ENCODE data around the gene MMP14. TPM values are rescaled to one million over a fixed set of nuclear protein-coding genes. Genes with fewer than 3 reads are reported as not detected.
A peak's percentile ranks its signal among the peaks of the same experiment; 100 is the strongest.

Gene MMP14
- total and polyA plus RNA-seq, 5 donors: 33.3 to 64.1 (median 48.6) TPM

DNA sequence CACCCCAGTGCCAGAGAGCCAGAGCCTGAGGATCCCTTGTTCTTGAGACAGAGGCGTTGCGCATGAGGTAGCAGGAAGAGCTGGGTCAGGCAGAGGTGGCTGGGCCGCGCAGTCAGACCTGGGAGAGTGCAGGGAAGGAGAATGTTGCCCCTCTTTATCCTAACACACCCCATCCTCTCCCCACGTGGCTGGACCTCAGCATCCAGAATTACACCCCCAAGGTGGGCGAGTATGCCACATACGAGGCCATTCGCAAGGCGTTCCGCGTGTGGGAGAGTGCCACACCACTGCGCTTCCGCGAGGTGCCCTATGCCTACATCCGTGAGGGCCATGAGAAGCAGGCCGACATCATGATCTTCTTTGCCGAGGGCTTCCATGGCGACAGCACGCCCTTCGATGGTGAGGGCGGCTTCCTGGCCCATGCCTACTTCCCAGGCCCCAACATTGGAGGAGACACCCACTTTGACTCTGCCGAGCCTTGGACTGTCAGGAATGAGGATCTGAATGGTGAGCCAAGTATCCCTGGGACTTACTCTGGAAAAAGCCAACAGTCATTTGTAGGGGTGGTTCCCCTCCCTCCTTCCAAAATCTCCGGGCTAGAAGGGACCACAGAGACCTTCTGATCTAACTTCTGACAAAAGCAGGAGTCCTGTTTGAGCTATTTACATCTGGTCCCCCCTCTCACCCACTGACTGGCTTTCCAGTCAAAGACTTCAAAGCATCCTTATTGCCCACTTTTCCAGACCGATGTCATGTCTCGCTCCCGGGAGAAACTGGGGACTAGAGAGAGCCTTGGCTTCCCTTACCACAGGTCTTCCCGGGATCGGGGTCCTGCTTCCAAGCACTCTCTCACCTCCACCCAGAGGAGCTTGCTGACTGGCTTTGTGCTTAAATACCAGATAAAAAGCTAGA is 6.1 kb downstream of the MMP14 start:
- Histone ChIP-seq H3K27me3 (ENCODE audit: control insufficient read depth, insufficient read depth) (no peaks in the 10 kb centered on the region), H3K9me3 (ENCODE audit: control insufficient read depth, low read length) (no peaks in the 10 kb centered on the region), H3K4me1 (ENCODE audit: control insufficient read depth, insufficient read depth, low read length) (peaks cover 5% of the 10 kb centered on the region), H3K4me3 (ENCODE audit: low read length) (no peak overlapping the region), H3K27ac (ENCODE audit: low read length) (no peak overlapping the region)
- ATAC-seq (no peak), DNase-seq (no peak)
- WGBS: 87% methylated on average over 28 of the region's 28 CpGs
- intact Hi-C loops (cut with DNase I): no loop called here

DNA sequence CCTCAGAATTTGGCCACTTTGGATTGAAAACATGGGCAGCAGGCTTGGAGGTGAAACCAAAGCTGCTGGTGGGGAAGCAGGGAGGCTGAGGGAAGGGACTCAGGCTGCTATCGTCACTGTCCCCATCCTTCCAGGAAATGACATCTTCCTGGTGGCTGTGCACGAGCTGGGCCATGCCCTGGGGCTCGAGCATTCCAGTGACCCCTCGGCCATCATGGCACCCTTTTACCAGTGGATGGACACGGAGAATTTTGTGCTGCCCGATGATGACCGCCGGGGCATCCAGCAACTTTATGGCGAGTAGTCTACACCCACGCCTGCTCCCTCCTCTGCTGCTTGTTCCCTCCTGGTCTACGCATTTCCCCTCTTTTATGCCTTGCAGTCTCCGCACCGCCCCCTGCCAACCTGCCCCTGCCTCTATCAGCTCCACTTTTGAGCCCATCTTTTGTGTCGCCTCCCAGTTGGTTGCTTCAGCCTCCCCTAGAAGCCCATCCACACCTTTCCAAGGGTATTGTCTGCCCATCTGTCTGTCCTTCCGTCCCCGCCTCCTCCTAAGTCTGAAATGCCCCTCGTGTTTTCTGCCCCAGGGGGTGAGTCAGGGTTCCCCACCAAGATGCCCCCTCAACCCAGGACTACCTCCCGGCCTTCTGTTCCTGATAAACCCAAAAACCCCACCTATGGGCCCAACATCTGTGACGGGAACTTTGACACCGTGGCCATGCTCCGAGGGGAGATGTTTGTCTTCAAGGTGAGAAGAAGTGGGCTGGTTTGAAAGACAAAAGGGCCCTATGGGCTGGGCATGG is 6.9 kb downstream of the MMP14 start:
- no peaks in the 10 kb centered on the region for H3K9me3 ChIP-seq (ENCODE audit: control insufficient read depth, low read length)
- 81% methylated on average over 21 of the region's 21 CpGs for WGBS
- intact Hi-C loops (cut with DNase I): no loop called here
- no peak overlapping the region for H3K27ac ChIP-seq (ENCODE audit: low read length)
- no peaks in the 10 kb centered on the region for H3K27me3 ChIP-seq (ENCODE audit: control insufficient read depth, insufficient read depth)
- no peak for DNase-seq
- ATAC-seq: no peak
- no peak overlapping the region for H3K4me3 ChIP-seq (ENCODE audit: low read length)
- H3K4me1 ChIP-seq (ENCODE audit: control insufficient read depth, insufficient read depth, low read length): peaks cover 10% of the 10 kb centered on the region

DNA sequence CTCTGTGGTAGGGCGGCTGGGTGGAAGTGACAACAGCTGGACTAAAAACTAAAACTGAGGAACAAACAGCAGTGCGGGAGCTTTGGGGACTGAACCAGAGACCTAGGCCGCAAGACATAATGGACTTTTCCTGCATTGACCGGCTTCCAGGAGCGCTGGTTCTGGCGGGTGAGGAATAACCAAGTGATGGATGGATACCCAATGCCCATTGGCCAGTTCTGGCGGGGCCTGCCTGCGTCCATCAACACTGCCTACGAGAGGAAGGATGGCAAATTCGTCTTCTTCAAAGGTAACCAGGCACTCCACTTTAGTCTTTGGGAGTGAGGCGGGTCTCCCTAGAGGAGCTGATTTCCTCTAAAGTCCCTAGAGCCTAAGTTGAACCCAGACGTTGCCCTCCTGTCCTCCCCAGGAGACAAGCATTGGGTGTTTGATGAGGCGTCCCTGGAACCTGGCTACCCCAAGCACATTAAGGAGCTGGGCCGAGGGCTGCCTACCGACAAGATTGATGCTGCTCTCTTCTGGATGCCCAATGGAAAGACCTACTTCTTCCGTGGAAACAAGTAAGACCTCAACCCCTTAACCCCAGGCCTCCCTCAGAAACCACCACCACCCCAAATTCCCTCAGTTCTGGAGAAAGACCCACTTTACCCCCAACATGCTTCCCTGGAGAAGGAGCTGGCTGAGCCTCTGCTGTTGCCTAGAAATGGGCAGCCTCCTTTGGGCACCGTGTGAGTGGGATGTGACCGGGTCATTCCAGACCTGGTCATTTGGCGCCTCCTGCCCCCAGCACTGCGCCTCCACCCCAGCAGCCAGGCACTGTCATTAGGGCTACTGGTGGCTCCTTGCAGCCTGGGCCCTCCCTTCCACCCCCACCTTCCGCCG is 8.1 kb downstream of the MMP14 start:
- intact Hi-C loops (cut with DNase I): no loop called here
- H3K4me1 ChIP-seq (ENCODE audit: control insufficient read depth, insufficient read depth, low read length): peaks cover 14% of the 10 kb centered on the region
- H3K27ac ChIP-seq (ENCODE audit: low read length): no peak overlapping the region

DNA sequence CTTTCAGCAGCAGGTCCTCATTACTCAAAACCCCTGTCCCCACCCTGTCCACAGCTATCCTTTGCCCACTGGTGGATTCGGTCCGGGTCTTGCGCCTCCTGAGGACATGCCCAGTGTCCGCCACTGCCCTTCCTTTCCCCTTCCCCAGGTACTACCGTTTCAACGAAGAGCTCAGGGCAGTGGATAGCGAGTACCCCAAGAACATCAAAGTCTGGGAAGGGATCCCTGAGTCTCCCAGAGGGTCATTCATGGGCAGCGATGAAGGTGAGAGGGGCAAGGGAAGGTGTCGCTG is 8.7 kb downstream of the MMP14 start:
- 84% methylated on average over 9 of the region's 9 CpGs for WGBS
- Histone ChIP-seq H3K9me3 (ENCODE audit: control insufficient read depth, low read length) (no peaks in the 10 kb centered on the region), H3K4me1 (ENCODE audit: control insufficient read depth, insufficient read depth, low read length) (peaks cover 16% of the 10 kb centered on the region), H3K27me3 (ENCODE audit: control insufficient read depth, insufficient read depth) (no peaks in the 10 kb centered on the region), H3K4me3 (ENCODE audit: low read length) (no peak overlapping the region), H3K27ac (ENCODE audit: low read length) (no peak overlapping the region)
- DNase-seq (no peak), ATAC-seq (no peak)
- intact Hi-C loops (cut with DNase I): no loop called here

More for the DNA sequence above, 8.1 kb downstream of the MMP14 start:
- H3K4me3 ChIP-seq (ENCODE audit: low read length): no peak overlapping the region
- no peaks in the 10 kb centered on the region for H3K27me3 ChIP-seq (ENCODE audit: control insufficient read depth, insufficient read depth)
- 88% methylated on average over 22 of the region's 22 CpGs for WGBS
- ATAC-seq (no peak), DNase-seq (no peak)
- no peaks in the 10 kb centered on the region for H3K9me3 ChIP-seq (ENCODE audit: control insufficient read depth, low read length)

DNA sequence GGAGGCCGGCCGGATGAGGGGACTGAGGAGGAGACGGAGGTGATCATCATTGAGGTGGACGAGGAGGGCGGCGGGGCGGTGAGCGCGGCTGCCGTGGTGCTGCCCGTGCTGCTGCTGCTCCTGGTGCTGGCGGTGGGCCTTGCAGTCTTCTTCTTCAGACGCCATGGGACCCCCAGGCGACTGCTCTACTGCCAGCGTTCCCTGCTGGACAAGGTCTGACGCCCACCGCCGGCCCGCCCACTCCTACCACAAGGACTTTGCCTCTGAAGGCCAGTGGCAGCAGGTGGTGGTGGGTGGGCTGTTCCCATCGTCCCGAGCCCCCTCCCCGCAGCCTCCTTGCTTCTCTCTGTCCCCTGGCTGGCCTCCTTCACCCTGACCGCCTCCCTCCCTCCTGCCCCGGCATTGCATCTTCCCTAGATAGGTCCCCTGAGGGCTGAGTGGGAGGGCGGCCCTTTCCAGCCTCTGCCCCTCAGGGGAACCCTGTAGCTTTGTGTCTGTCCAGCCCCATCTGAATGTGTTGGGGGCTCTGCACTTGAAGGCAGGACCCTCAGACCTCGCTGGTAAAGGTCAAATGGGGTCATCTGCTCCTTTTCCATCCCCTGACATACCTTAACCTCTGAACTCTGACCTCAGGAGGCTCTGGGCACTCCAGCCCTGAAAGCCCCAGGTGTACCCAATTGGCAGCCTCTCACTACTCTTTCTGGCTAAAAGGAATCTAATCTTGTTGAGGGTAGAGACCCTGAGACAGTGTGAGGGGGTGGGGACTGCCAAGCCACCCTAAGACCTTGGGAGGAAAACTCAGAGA is 9.6 kb downstream of the MMP14 start:
- DNase-seq (peak in 1 of 3 donors; percentile 57), ATAC-seq (no peak)
- Histone ChIP-seq H3K4me3 (ENCODE audit: low read length) (no peak overlapping the region), H3K4me1 (ENCODE audit: control insufficient read depth, insufficient read depth, low read length) (peaks cover 20% of the 10 kb centered on the region), H3K27ac (ENCODE audit: low read length) (no peak overlapping the region), H3K9me3 (ENCODE audit: control insufficient read depth, low read length) (no peaks in the 10 kb centered on the region), H3K27me3 (ENCODE audit: control insufficient read depth, insufficient read depth) (no peaks in the 10 kb centered on the region)
- 81% methylated on average over 26 of the region's 26 CpGs for WGBS
- intact Hi-C loops (cut with DNase I): no loop called here

DNA sequence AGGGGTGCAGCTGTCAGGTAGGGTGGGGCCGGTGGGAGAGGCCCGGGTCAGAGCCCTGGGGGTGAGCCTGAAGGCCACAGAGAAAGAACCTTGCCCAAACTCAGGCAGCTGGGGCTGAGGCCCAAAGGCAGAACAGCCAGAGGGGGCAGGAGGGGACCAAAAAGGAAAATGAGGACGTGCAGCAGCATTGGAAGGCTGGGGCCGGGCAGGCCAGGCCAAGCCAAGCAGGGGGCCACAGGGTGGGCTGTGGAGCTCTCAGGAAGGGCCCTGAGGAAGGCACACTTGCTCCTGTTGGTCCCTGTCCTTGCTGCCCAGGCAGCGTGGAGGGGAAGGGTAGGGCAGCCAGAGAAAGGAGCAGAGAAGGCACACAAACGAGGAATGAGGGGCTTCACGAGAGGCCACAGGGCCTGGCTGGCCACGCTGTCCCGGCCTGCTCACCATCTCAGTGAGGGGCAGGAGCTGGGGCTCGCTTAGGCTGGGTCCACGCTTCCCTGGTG is 10.5 kb downstream of the MMP14 start:
- Histone ChIP-seq H3K27me3 (ENCODE audit: control insufficient read depth, insufficient read depth) (no peaks in the 10 kb centered on the region), H3K4me3 (ENCODE audit: low read length) (no peak overlapping the region), H3K4me1 (ENCODE audit: control insufficient read depth, insufficient read depth, low read length) (peaks cover 25% of the 10 kb centered on the region), H3K27ac (ENCODE audit: low read length) (peak overlapping the region; percentile 5), H3K9me3 (ENCODE audit: control insufficient read depth, low read length) (no peaks in the 10 kb centered on the region)
- ATAC-seq: no peak
- 71% methylated on average over 11 of the region's 11 CpGs for WGBS
- intact Hi-C loops (cut with DNase I): no loop called here
- DNase-seq: no peak

DNA sequence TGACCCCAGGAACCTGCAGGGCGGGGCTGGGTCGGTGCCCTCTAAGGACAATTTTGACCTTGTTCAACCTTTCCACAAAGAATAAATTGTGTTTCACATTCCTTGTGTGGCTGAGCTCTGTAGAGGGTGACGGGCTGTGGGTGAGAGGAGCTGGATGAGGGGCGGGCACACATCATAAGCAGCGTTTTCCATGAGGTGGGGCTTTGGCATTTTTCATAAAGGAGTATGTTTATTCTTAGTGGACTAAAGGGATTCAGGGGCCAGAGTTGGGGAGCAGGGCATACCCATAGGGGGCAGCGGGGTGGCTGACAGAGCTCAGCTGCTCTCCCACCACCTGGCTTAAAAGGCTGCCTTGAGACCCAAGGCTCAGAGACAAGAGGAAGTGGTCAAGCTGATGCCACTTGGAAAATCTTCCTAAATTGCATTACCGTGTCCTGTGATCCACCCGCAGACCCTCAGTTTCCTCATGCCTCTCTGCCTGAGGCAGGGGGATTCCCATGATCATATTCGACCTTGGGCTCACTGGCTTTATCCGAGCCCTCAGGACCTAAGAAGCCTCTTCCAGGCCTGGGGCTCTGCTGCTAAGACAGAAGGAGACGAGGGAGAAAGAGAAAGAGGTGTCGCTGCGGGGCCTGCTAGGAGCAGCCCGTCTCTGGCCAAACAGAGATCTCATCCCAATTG is 11.4 kb downstream of the MMP14 start:
- WGBS: 40% methylated on average over 14 of the region's 14 CpGs
- DNase-seq (peak in 1 of 3 donors; percentile 56), ATAC-seq (no peak)
- Histone ChIP-seq H3K9me3 (ENCODE audit: control insufficient read depth, low read length) (no peaks in the 10 kb centered on the region), H3K4me1 (ENCODE audit: control insufficient read depth, insufficient read depth, low read length) (peaks cover 25% of the 10 kb centered on the region), H3K27me3 (ENCODE audit: control insufficient read depth, insufficient read depth) (no peaks in the 10 kb centered on the region), H3K4me3 (ENCODE audit: low read length) (no peak overlapping the region), H3K27ac (ENCODE audit: low read length) (peak overlapping the region; percentile 94)
- intact Hi-C loops (cut with DNase I): no loop called here

DNA sequence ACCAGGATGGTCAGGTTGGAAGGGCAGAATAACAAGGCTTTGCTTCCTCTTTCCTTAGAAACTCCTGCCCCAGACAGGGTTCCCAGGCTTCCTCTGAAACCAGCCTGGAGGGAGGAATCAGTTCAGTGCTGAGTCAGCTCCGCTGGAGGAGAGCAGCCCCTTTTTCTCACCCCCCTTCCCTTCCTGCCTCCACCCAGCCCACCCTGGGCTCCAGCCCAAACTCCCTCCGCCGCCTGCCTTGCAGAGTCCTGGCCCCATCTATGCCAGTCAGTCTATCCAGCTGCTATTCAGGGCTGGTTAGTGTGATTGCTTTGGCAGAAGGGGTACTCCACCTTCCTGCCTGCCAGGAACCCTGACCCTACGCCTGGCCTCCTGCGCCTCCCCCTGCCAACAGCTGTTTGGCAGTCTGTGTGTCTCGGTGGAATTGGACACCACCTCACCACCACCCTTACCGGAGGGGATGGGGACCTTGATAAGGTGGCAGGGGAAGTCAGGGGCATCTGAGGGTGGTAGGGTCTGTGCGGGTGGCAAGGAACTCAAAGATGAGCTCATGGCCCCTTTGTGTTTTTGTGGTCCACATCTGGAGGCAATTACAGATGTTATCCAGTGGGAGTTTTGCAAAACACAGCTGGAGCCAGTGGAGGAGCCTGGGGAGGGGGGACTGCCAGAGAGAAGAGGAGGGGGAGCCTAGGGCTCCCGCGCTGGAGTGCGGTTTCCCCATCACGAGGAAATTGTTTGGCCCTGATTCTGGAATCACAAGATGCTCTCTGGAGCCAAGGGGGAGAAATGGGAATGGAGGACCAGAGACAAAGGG is 12.2 kb downstream of the MMP14 start:
- H3K27ac ChIP-seq (ENCODE audit: low read length): peak overlapping the region; percentile 94
- intact Hi-C loops (cut with DNase I): no loop called here
- H3K9me3 ChIP-seq (ENCODE audit: control insufficient read depth, low read length): no peaks in the 10 kb centered on the region
- whole genome bisulfite sequencing: 4% methylated on average over 12 of the region's 12 CpGs
- DNase-seq (peak; percentile 82 to 94 (median 90)), ATAC-seq (peak; percentile 69 to 70)
- no peak overlapping the region for H3K4me3 ChIP-seq (ENCODE audit: low read length)
- peaks cover 25% of the 10 kb centered on the region for H3K4me1 ChIP-seq (ENCODE audit: control insufficient read depth, insufficient read depth, low read length)
- H3K27me3 ChIP-seq (ENCODE audit: control insufficient read depth, insufficient read depth): no peaks in the 10 kb centered on the region

DNA sequence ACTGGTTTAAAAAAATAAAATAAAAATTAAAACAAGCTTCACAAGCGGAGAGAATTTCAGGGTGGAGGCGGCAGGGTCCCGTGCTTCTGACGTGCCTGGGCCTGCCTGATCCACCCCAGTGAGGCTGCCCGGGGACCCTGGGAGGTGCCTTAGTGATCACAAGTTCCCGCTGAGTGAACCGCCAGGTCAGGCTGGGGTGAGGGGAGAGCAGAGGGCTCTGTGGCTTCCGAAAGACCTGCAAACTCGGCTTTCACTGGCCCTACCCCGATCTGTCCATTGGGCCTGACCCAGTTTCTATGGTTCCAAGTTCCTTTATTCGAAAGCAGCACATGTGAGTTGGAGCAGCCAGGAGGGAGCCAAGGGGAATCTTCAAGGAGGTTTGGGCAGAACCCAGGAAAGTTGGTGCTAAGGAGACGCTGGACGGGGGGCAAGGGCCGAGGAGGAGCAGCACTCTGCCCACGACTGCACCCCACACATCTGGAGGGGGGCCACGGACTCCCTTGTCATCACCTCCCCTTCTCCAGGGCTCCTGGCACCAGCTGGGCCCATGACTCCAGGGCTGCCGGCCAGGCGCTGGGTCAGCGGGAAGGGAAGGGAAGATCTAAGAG is 12.9 kb downstream of the MMP14 start:
- peaks cover 25% of the 10 kb centered on the region for H3K4me1 ChIP-seq (ENCODE audit: control insufficient read depth, insufficient read depth, low read length)
- DNase-seq (peak; percentile 79 to 92 (median 89)), ATAC-seq (peak; percentile 9 to 19)
- peak overlapping the region; percentile 94 for H3K27ac ChIP-seq (ENCODE audit: low read length)
- H3K4me3 ChIP-seq (ENCODE audit: low read length): no peak overlapping the region
- intact Hi-C loops (cut with DNase I): no loop called here
- H3K27me3 ChIP-seq (ENCODE audit: control insufficient read depth, insufficient read depth): no peaks in the 10 kb centered on the region
- no peaks in the 10 kb centered on the region for H3K9me3 ChIP-seq (ENCODE audit: control insufficient read depth, low read length)
- 48% methylated on average over 19 of the region's 19 CpGs for WGBS
